ENCODE results near the gene OFD1.

The OFD1 gene

DNA sequence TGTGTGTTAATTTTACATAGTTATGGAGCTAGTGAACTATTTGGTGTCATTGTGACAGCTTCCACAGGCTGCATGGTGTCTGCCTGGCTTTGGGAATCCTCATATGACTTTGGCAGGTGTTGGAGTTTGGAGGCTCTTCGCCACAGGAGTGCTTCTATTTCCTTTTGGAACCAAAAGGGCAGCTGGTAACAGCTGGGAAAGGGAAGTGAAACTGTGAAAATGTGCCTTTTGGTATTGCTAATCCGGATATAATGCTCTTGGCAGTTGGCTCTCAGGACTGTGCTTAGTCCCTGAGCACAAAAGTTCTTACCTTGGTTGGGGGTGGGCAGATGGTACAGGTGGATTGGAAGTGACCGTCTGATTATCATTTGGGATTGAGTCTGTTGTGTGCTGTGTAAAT lies 18.1 kb downstream of the OFD1 start:
- no peak for DNase-seq

DNA sequence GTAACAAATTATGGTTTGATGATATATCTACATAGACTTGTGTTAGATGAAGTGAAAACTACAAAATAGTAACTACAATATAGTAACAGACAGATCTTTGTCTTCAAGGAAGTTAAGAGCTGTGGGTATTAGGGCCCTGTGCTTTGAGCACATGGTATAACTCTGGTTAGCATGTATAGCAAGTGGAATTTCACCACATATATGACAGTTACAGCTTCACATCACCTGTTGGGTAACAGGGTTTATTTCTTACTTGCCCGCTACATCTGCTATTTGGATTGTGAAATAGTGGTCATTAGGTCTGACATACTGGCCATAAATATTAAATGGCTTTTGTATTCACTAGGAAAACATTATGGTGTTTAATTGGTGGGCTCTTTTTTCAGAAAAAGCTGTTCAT lies 20.2 kb downstream of the OFD1 start:
- DNase-seq: no peak

DNA sequence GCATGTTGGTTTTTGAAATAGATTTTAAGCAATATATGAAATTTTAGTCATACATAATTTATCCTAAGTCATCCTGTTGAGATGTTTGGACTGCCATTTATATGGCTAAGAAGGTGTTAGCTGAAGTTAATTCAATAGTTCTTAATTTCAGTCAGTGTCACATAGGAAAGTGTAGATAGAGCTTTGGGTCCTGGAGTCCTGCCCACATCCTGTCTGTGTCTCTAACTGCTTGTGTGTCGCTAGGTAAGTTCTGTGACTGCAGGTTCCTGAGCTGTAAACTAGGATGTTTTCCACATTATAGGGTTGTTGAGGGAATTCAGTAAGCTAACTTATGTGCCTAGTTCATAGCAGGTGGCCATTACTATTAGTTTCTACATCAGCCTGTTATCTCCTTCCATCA lies 20.7 kb downstream of the OFD1 start:
- DNase-seq: no peak

DNA sequence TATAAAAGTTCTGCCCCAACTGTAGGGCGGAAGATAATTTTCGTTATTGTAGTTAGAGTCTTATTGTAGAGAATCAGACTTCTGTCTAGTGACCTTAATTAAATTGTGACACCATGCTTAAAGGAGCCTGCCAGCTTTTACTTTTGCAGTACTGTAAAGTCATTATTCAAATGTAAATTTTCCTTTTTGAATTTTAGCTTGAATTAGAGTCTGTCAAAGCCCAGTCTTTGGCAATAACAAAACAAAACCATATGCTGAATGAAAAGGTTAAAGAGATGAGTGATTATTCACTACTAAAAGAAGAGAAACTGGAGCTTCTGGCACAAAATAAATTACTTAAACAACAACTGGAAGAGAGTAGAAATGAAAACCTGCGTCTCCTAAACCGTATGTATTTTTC lies 21.8 kb downstream of the OFD1 start:
- DNase-seq: no peak

DNA sequence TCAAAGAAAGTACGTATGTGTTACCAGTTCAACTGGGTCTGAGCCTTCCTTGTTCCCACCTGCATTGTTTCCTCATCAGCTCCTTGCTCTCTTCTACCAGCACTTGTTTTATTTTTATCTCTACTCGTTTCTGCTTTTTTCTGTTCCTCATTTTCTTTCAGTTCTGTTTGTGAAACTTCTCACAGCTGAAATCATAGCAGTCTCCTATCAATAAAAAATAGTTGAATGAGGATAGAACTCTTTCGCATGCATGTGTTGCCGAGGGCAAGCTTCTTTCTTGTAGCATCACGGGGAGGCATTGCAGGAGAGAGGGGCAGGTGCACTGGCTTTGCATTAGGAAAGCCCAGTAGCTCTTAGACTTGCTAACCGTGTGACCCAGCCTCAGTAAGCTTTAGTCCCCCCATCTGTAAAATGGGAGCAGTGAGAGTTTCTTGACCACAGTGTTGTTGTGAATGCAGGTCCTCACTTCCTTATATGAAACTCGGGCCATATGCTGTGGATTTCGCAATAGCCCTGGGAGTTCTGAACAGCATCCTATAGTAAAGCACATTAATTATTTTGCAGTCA lies 24.7 kb downstream of the OFD1 start:
- DNase-seq: no peak

DNA sequence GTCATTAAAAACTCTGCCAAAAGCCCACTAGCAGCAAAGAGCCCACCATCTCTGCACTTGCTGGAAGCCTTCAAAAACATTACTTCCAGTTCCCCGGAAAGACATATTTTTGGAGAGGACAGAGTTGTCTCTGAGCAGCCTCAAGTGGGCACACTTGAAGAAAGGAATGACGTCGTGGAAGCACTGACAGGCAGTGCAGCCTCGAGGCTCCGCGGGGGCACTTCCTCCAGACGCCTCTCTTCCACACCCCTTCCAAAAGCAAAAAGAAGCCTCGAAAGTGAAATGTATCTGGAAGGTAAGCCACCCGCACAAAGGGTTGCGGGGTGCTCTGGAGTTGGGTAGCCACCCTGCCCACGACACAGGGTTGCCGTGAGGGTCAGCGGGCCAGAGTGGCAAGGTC lies 25.9 kb downstream of the OFD1 start:
- DNase-seq: no peak

DNA sequence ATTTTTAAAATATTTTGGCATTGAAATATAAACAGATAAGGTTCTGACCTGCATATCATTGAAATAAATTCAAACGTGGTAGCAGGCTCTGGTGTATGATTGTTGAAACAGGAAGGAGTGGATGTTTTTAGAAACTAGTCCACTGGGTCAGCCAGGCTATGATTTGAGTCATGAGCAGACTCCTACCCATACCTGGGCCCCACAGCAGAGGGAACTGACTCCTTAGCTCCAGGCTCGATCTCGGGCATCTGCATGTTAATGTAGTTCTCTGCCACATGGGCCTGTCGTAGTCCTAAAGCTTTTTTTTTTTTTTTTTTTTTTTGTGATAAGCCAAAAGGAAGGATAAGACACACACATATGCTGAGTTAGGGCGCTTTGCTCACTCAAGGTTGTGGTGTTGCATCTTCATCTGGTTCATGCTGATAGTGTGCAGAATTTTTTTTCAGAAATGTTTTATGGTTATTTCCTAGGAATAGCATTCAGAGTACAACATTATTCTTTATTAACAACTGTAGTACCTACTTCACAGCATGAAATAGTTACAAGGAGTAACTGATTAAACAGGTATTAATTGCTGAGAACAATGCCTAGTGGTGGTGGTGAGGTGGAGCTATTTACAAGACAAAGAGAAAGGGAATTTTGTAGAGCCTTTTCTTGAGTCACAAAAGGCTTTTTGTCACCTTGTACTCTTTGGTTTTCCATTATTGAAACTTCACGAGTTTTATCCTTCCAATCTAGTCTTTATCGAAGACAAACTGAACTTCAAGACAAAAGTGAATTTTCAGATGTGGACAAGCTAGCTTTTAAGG lies 27.3 kb downstream of the OFD1 start:
- no peak for DNase-seq

DNA sequence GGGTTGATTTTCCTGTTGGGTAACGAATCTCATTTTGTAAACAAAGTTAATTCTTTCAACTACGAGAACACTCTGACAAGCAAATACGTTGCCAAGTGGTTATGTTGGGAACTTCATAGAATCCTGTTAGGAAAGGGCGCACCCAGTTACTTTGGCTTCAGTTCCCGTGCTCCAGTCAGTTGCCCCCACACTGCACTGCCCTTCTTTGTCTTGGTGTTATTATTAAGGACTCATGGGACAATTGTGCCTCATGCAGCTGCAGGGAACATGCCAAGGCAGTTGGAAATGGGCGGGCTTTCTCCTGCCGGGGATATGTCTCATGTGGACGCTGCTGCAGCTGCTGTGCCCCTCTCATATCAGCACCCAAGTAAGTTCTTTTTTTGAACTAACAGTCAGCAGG lies 28.9 kb downstream of the OFD1 start:
- DNase-seq: no peak

DNA sequence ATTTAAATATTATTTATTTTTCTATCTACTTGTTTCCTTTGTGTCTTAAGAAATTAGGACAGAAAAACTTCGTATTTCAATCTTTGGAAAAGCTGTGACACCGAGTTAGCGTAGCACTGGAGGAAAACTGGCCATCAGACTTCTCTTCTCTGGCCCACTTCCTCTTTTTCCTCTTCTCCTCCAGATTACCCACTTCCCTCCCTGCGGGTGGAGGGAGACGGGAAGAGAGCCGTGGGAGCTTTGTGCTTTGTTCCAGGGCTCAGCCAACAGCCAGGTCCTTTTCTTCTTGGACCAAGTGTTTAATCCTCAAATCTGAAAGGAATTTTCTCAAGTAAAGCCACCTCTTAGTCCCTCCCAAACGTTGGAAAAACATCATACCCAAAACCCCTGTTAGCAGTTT lies 29.7 kb downstream of the OFD1 start:
- DNase-seq: no peak

DNA sequence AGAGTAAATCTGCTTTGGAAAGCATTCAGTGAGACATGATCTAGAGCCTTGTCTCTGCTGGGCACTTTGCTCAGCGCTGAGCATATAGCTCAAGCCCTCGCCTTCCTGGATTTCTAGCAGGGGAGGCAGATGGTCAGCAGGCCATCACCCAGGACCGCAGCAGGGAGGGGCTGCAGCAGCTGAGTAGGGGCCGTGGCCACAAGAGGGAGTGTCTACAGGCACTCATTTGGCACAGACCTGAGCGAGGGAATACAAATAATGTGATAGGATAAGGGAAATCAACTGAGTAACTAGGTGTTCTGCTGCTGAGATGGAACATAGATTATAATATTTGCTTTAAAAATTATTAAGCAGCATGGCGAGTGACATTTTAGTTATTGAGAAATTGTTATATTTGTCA lies 30.2 kb downstream of the OFD1 start:
- no peak for DNase-seq

DNA sequence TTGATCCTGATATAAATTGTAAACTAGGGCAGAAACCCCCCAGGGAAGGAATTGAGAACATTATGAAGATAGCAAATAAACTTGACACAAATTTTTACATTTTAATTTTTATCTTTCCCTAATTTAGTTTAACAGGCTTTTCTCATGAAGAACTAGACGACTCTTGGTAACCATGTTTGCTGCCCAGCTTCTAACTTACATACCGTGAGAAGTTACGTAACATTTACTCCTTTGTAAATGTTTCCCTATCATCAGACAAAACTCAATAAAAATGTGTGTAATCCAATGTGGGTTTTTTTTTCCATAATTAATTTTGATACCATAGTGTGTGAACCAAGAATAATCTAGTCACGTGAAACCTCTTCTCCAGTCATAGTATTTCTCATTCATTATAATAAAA lies 34.4 kb downstream of the OFD1 start:
- DNase-seq: no peak

DNA sequence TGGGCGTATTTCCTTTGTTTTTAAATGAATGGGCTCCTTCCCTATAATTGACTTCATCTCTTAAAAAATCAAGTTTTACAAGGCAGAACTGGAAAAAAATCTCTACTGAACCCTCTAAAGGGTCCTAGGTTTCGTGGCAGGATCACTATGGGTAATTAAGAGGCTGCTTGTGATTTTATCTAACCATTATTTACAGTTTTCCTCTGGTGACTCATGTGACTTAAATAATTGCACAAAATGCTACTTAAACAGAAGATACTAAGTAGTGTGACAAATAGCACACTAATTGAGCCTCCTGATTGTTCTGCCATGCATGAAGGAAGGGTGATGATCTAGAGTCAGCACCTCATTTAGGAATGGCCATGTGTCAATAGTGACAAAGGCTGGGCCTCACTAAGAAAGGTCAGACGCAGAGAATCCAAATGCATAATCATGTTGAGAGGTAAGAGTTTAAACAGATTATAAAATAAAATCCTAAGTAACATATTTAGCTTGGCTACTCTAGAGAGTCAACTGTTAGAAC lies 35.5 kb downstream of the OFD1 start:
- DNase-seq: no peak

DNA sequence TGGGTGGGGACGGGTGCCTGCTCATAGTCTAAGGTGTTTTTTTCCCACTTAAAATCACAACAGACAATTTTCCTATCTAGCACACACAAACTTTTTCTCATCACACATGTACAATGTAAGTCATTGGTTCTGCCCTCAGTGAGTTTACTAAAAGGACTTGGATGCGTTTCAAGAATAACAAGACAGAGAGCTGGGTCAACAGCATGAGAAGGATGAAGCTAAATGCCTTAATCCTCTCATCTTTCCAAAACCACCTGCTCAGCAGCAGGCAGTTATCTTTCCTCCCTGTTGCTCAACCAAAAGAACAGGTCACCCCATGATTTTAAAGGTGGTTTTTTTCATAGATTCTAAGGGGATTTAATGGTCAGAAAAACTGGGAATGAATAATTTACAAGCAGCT lies 40.1 kb downstream of the OFD1 start:
- DNase-seq: no peak

DNA sequence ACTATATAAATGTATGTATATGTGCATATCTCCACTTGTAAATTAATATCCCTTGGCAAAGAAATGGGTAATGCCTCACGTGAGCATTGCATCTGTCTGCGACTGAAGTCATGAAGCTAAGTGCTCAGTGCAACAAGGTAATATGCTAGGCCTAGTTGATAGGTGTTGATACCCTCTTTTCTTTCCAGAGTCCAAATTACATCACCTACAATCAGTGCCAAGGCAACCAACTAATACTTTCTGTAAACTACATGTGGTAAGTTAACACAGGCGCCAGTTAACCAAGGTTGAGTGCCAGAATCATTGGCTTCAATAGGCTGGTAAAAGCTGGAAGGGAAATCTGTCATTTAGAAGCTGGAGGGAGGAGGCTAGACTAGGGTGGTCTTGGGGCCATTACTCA lies 41.3 kb downstream of the OFD1 start:
- no peak for DNase-seq

DNA sequence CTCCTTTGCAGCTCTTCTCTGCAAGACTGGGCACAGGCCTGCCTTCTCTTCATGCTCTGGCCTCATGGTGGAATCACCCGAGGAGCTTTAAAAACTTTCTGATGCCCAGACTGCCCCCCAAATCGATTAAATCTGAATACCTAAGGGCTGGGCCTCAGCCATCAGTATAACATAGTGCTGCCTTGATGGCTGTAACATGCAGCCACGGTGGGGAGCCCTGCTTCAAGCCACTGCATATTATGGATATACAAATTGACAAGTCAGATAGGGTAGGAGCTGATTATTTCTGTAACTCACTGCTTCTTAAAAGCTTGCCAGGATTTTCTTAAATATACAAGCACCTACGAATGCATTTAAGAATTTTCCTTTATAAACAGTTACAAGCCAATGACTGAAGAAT lies 41.8 kb downstream of the OFD1 start:
- DNase-seq: no peak

DNA sequence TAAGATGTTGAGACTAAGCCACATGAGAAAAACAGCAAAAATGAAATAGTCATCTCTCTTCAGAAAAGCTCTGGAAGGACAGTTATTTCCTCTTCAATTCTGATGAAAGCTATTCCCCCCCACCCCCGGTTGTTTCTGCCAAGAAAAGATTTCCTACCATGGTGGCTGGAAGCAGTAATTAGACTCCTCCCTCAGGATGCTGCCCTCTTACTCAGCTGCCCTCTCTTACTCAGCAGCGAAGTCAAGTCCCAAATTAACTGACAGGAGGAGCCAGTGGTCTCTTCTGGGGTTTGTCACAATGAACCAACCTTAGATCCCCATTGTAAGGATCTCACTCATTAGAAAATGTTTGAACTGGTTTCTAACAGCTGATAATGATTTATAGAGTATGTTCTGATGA lies 44.4 kb downstream of the OFD1 start:
- DNase-seq: no peak

DNA sequence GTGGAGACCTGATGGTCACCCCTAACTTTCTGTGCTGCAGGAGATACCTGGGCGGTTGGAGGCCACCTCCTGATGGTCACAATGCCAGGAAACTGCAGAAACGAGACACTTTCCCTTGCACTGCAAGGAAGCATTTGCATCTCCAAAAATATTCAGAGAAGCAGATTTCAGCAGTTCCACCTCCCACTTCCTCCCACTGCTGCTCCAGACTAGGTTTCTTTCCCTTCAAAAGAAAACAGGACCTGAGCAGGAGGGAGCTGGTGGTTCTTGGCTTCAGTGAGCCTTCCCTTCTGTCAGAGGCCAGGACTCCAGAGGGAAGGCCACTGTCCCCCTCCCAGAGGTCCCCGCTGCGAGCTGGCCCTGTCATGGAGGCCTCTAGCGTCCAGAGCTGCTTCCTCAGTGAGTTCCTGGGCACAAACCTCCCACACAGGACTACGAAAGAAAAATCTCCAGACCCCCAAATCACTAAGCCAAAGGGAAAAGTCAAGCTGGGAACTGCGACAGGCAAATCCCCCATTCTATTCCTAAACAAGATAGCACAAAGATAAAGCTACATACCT lies 46.4 kb downstream of the OFD1 start:
- no peak for DNase-seq

DNA sequence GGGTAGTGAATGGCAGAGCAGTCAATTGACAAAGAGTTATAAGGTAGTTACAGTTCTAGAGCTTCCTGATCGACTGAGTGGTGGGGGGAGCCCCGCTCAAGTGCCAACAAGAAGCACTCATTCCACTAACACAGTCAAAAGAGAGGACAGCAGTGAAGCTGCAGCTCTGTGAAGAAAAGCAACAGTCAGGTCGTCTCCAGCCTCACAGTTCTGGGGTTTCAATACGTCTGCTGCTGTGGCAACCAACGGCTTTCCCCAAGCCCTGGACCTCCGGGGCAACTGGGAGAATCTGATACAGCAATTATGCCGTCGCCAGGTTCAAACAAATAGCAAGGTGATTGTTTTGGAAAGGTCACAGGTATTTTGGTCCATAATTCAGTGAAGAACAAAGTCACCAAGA lies 51.5 kb downstream of the OFD1 start:
- DNase-seq: no peak

DNA sequence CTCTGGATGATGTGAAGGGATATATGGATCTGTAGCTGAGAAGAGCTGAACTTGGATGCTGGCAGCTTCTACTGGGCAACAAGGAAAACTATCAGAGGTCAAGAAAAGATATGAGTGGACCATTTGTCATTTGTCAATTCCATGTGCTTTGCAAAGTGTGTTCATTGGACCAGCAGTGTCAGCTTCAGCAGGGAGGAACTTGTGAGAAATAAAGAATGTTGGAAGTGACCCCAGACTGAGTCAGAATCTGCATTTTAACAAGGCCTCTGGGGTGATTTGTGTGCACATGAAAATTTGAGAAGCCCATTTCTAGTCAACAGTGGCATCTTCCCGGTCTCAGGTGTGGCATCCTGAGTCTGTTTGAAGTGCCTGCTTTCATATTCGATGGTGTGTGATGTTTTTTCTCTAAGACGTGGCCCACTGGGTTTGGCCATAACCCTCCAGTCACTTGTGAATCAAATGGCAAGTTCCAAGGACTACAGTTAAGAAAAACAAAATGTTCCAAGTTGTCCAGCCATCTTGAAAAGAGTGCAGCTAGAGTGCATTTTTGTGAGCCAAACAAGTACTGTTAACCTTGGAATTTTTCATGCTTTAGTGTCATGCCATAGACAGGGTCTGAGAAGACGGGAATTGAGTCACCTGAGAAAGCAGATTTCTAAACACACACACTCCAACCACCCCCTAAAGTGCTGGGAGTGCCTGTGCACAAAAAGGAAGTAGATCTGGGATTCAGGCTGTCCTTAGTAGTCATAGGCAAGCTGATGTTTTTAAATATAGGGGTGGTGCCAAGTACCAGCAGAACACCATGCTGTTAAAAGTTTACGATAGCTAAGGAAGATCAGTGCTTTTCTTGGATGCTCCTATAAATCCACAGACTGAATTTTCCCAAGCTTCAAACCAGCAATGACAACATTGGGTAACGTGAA lies 55.9 kb downstream of the OFD1 start:
- no peak for DNase-seq

DNA sequence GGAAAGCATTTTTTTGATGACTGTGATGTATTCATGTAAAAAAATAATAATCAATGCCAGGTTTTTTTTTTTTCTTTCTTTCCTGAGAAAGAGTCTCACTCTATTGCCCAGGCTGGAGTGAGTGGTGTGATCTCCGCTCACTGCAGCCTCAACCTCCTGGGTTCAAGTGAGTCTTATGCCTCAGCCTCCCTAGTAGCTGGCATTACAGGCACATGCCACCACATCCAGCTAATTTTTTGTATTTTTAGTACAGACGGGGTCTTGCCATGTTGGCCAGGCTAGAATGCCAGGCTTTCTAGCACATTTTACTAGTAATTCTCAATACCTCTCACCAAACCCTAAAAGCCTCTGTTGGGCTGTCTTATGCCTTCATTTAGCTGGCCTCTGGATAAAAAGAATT lies 56.6 kb downstream of the OFD1 start:
- no peak for DNase-seq

DNA sequence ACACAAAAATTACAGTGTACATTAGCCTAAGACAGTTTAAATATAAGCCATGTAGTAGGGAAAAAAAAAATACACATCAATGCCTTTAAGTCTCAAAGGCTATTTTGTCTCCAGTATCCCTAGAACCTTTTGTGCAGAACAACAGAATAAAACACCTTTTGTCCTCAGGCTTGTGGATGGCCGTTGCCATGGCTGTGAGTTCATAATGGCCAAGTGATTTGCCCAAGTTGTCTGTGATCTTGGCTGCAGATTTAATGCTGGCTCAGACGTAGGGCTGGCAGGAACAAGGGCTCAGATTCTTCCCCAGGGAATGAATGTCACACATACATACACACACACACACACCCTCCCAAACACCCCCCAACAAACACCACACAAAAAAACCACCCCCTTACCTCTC lies 57.0 kb downstream of the OFD1 start:
- DNase-seq: no peak

DNA sequence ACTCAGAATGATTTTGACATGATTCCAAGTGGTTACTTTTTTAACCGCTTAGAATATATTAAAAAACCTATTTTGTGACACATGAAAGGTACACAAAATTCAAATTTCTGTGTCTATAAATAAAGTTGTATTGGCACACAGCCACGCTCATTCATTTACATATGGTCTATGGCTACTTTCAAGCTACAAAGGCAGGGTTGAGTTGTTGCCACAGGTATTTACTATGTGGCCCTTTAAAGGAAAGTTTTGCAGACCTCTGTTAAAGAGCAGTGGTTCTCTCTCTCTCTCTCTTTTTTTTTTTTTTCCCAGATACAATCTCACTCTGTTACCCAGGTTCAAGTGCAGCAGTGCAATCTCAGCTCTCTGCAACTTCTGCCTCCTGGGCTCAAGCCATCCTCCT lies 59.3 kb downstream of the OFD1 start:
- no peak for DNase-seq

DNA sequence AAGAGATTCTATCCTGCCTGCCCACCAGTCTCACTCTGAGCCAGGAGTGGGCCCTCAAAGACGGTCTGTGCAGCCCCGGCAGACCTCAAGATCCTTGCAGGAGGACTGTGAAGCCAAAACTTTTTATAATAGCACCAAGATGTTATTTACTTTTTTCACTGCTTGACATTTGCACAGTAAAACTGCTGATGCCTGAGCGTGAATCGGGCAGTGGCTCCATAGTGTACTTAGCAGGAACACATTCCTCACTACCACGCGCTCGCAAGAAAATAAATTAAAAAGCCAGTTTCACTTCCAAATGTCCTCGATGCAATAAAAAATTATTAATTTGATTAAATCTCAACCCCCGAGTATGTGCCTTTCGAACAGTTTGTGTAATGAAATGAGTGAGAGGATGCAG lies 59.9 kb downstream of the OFD1 start:
- DNase-seq: no peak
